Stimulated activated naive CD4-positive, alpha-beta T cell treated with Interleukin-2 at 50 U/mL for 16 hours (primary cell): ENCODE data around the gene TMEM263.

Source experiments
- DNase-seq: peaks from one replicate; lab custom pipeline; 2025; lab: John Stamatoyannopoulos, UW

Gene TMEM263

DNA sequence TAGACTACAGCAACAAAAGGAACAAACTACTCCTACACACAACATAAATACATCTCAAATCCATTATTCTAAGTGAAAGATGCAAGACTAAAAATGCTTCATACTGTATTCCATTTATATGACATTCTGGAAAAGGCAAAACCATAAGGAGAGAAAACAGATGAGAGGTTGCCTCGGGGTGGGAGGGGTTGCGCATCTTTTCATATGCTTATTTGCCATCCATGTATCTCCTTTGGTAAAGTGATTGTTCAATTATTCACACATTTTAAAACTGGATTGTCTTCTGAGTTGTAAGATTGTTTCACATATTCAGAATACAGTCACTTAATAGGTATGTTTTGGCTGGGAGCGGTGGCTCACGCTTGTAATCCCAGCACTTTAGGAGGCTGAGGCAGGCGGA is 5.1 kb upstream of the TMEM263 start:
- DNase-seq = no peak

DNA sequence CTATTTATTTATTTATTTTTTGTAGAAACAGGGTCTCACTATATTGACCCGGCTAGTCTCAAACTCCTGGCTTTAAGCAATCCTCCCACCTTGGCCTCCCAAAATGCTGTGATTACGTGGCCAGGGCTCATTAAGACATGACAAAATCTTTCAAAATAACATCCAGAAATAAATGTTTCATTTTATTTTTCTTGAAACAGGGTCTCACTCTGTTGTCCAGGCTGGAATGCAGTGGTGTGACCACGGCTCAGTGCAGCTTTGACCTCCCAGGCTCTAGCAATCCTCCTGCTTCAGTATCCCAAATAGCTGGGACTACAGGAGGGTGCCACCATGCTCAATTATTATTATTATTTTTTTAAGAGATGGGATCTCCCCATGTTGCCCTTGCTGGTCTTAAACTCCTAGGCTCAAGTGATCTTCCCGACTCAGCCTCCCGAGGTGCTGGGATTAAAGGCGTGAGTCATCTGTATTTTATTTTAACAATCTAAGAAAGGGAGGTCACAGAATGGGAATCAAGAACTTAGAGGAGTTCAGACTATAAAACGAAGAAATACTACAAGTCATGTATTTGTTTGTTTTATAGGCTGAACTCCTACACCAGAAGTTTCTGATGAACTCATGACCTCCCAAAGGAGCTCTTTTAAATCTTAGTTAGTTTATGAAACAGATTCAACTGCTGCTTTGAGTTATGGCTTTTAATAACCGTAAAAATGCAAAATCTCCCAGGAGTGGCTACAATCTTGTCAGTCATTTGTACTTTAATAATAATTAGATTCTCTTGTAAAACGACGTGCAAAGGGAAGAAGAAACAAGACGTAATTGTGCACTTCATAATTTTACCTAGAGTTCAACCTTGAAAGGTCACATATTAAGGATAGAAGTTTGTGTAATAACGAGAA is 2.1 kb upstream of the TMEM263 start:
- no peak for DNase-seq

- DNase-seq = peak; percentile 18
These were observed 988 bp upstream of the TMEM263 start for GRCh38 chr12:106954462-106955376.

- peak; percentile 64 for DNase-seq
These were observed 406 bp downstream of the TMEM263 start for GRCh38 chr12:106956048-106956578.

- DNase-seq = no peak
These were observed 1.9 kb downstream of the TMEM263 start for GRCh38 chr12:106957583-106957982.

GRCh38 chr12:106960443-106960842 is 4.7 kb downstream of the TMEM263 start:
- no peak for DNase-seq

GRCh38 chr12:106962286-106962685 is 6.6 kb downstream of the TMEM263 start:
- no peak for DNase-seq

- no peak for DNase-seq
These were observed 8.8 kb downstream of the TMEM263 start for GRCh38 chr12:106964526-106964925.

GRCh38 chr12:106971065-106971464 is 15.4 kb downstream of the TMEM263 start:
- no peak for DNase-seq

- DNase-seq = no peak
These were observed 17.8 kb downstream of the TMEM263 start for GRCh38 chr12:106973545-106973944.

GRCh38 chr12:106974511-106974910 is 18.8 kb downstream of the TMEM263 start:
- DNase-seq = no peak

DNA sequence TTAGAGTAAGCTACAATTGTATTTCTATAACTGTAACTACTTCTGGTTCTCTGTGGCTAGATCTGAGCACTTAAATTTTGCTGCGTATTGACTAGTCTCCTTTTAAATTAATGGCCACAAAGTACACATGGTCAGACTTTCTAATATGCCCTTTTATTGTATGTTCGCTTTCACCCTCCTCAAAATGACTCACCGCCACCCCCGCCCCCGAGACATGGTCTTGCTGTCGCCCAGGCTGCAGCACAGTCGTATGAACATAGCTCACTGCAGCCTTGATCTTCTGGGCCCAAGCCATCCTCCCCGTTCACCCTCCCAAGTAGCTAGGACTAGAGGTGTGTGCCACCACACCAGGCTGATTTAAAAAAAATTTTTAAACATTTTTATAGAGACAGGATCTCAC is 19.4 kb downstream of the TMEM263 start:
- DNase-seq = no peak

DNA sequence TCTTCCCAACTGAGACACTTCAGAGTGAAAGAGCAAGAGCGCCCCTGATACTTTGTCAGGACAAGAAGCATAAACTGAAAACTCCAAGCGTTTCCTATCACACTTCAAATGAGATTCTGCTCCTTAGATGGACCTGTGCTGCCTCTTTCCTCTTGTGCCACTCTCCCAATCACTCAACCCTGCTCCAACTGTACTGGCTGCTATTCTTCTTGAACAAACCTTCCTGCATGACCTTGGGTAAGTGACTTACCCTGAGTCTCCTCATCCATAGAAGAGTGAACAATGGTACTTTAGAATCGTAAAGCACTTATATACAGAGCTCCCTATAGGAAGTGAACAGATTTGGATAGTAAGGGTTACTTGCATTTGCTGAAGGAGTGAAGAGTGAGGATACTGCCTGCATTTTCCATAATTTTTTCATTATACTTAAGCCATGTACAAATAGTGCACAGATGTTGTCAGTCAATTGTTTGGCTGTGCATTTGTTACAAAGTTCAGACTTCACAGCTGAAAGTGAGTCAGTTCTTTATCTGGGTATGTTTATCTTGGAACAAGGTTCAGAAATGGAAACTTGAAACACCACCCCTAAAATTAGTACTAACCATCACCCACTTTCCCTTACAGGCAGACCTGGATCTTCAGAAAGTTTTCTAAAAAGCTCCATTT is 20.4 kb downstream of the TMEM263 start:
- DNase-seq = no peak

DNA sequence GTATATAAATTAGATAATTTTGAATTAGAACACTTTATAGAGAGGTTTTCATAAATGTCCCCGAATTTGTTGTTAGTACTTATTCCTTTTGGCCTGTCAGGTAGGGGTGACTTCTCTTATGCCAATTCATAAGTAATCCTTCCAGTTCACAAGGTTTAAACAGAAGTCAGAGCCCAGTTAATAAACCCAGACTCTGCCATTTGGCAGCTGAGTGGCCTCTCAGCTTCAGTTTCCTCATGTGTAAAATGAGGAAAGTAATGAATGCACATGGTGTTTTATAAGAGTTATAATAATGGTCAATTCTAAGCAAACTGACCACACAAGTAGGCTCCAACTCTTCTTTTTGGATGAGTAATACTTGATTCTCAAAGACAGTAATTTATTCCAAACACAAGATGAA is 21.0 kb downstream of the TMEM263 start:
- no peak for DNase-seq

GRCh38 chr12:106978035-106978800 is 22.5 kb downstream of the TMEM263 start:
- no peak for DNase-seq

DNA sequence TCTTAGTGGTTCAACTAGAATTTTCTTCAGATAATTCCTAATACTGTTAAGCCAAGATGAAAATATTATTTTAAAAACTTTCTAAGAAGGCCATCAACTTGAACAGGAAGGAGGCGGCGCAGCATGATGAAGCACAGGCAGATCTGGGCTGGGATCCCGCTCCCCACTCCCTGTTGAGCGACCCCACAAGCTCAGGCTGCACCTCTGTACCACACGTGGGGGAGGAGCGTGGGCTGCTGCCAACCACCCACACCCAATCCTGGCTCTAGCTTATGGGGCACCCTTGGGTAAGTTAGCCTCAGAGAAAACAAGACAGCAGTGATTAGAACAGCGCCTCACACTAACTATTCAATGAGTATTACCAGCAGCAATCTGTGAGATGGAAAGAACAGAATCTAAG is 25.2 kb downstream of the TMEM263 start:
- no peak for DNase-seq

GRCh38 chr12:106981788-106982187 is 26.1 kb downstream of the TMEM263 start:
- DNase-seq = no peak

DNA sequence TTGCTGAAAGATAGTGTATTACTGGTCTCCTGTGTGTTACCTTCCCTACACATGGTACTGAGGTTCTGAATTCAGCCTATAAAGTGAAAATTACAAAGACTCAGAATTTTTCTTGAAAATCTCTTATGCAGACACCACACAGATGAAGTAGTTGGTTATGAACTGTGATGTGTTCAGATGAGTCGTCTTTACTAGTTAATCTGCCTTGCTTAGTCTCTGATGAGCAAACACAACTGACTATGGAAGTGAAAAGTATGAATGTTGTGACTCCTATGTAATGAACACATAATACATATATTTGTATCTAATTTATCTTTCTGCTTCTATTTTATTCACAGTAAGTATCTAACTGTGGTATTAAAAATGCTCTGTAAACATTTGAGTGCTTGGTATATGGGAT is 26.5 kb downstream of the TMEM263 start:
- DNase-seq = no peak

DNA sequence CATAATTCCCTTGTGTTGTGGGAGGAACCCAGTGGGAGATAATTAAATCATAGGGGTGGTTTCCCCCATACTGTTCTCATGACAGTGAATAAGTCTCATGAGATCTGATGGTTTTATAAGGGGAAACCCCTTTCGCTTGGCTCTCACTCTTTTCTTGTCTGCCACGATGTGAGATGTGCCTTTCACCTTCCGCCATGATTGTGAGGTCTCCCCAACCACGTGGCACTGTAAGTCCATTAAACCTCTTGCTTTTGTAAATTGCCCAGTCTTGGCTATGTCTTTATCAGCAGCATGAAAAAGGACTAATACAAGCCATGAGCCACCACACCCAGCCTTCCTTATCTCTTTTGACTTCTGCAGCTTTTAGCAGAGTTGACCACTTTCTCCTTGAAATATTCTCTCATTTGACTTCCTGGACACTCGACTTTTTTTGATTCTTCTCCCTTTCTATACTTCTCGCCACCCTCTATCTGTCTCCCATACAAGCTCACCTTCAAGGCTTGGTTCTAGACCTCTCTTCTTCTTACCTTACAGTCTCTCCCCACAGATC is 29.0 kb downstream of the TMEM263 start:
- peak; percentile 6 for DNase-seq

- DNase-seq = no peak
These were observed 29.8 kb downstream of the TMEM263 start for GRCh38 chr12:106985479-106985878.

DNA sequence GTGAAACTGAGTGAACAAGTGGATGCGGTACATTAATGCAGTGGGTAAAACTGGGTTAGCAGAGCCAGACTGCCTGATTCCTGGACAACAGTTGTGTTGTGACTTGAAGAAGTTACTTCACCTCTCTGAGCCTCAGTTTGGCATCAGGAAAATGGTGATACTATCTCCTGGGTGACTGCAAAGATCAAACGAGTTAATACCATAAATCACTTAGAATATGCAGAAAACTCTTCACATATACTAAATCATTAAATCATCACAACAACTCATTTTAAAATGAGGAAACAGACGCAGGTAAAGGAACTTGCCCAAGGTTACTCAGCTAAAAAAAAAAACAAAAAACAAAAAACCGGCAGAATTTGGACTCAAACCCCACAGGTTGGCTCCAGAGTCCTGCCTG is 30.4 kb downstream of the TMEM263 start:
- DNase-seq = no peak
